A549 (cell line): Measurements from ENCODE around the gene NEDD8. TPM values are rescaled to one million over a fixed set of nuclear protein-coding genes. Genes with fewer than 3 reads are reported as not detected.

Experiments used
- ATAC-seq, 2 experiments: fragments of 200-7000 bp in 1 of 2; fragments of >200 bp in 1 of 2; cut with Nextera tagmentation in 1 of 2; cut with Tn5 transposase in 1 of 2; 3 replicates each; pipeline versions ENCODE4 v1.8.0 to v1.9.1; 2018 to 2020; ENCODE audit warnings: mild to moderate bottlenecking in 1 of 2, moderate library complexity in 1 of 2
- CTCF ChIA-PET: fragments of 300-600 bp; sonication (Branson Sonifier 250); formaldehyde crosslinking; extraction: SDS; loops from one replicate; lab custom pipeline; 2021; ENCODE audit warnings: antibody characterized with exemption, inconsistent platforms; lab: Yijun Ruan, JAX
- POLR2A ChIA-PET: fragments of 350-600 bp; formaldehyde crosslinking; extraction: SDS; loops from one replicate; lab custom pipeline; 2021; ENCODE audit warnings: antibody characterized with exemption, inconsistent platforms; lab: Yijun Ruan, JAX
- DNase-seq, 2 experiments: peaks; one replicate each; pipeline versions ENCODE4 v3.0.0 to v3.0.0-alpha.2; 2011 to 2016; ENCODE audit warnings: low read depth in 1 of 2, low spot score in 1 of 2
- FAIRE-seq: peaks from 2 replicates; lab custom pipeline; 2011; peaks lifted over from hg19 to GRCh38; lab: Jason Lieb, UNC
- H3K27ac ChIP-seq, 2 experiments: fragments of >200 bp; sonication (Bioruptor Twin); formaldehyde crosslinking; 3 replicates each; pipeline ENCODE4 v1.5.1; 2016 to 2017
- H3K4me1 ChIP-seq: fragments of >200 bp; sonication (Bioruptor Twin); formaldehyde crosslinking; 3 replicates; pipeline ENCODE4 v1.6.1; 2016
- H3K4me2 ChIP-seq: fragments of >200 bp; sonication (Bioruptor Twin); formaldehyde crosslinking; 3 replicates; pipeline ENCODE4 v1.6.1; 2016
- H3K4me3 ChIP-seq: fragments of >200 bp; sonication (Bioruptor Twin); formaldehyde crosslinking; 3 replicates; pipeline ENCODE4 v1.5.1; 2016
- H3K9me3 ChIP-seq: fragments of >200 bp; sonication (Bioruptor Twin); formaldehyde crosslinking; 3 replicates; pipeline ENCODE4 v1.6.1; 2016
- BHLHE40 ChIP-seq: IDR thresholded peaks from 2 replicates; pipeline ENCODE4 v1.6.1; 2012; ENCODE audit warnings: low read depth, low read length, inconsistent platforms
- CBX8 ChIP-seq: fragments of 200-600 bp; sonication (generic); IDR thresholded peaks from 2 replicates; pipeline ENCODE4 v1.6.1; 2016
- CEBPB ChIP-seq, 2 experiments: fragments of >200 bp in 1 of 2; sonication (Bioruptor Twin) in 1 of 2; formaldehyde crosslinking in 1 of 2; IDR thresholded peaks; 2 replicates each; pipeline ENCODE4 v1.6.1; 2012 to 2016
- EP300 ChIP-seq, 2 experiments: fragments of >200 bp; sonication (Bioruptor Twin); formaldehyde crosslinking; IDR thresholded peaks; 2 replicates in 1 of 2; 3 replicates in 1 of 2; pipeline ENCODE4 v1.6.1; 2016 to 2017
- FOSB ChIP-seq: fragments of 250-450 bp; sonication (Bioruptor Pico); IDR thresholded peaks from 2 replicates; pipeline ENCODE4 v1.5.0; 2020; ENCODE audit warnings: mild to moderate bottlenecking, moderate library complexity
- FOXS1 ChIP-seq: fragments of 250-450 bp; sonication (Bioruptor Pico); IDR thresholded peaks from 2 replicates; pipeline ENCODE4 v1.5.0; 2020; ENCODE audit warnings: mild to moderate bottlenecking, moderate library complexity
- HDAC2 ChIP-seq: fragments of 200-600 bp; sonication (generic); IDR thresholded peaks from 2 replicates; pipeline ENCODE4 v1.6.1; 2016
- HOXA7 ChIP-seq: fragments of 250-450 bp; sonication (Bioruptor Pico); IDR thresholded peaks from 2 replicates; pipeline ENCODE4 v1.5.0; 2020; ENCODE audit warnings: mild to moderate bottlenecking, moderate library complexity
- JUN ChIP-seq, 2 experiments: fragments of >200 bp; sonication (Bioruptor Twin); formaldehyde crosslinking; IDR thresholded peaks; 2 replicates in 1 of 2; 3 replicates in 1 of 2; pipeline ENCODE4 v1.6.1; 2016 to 2017
- KDM5A ChIP-seq: fragments of 200-600 bp; sonication (generic); IDR thresholded peaks from 2 replicates; pipeline ENCODE4 v1.6.1; 2016; ENCODE audit warnings: antibody characterized with exemption, mild to moderate bottlenecking
- MAFK ChIP-seq: fragments of 450-650 bp; IDR thresholded peaks from 2 replicates; pipeline ENCODE4 v1.6.1; 2014; ENCODE audit not compliant: partially characterized antibody
- MAZ ChIP-seq: fragments of 150-350 bp; IDR thresholded peaks from 2 replicates; pipeline ENCODE4 v1.6.1; 2014; ENCODE audit warnings: antibody characterized with exemption, low read depth, low read length, borderline replicate concordance
- MYC ChIP-seq: IDR thresholded peaks from 2 replicates; pipeline ENCODE4 v1.6.1; 2012; ENCODE audit warnings: mild to moderate bottlenecking, inconsistent platforms, low read length, improper control_type of control experiment, borderline replicate concordance
- NFE2L2 ChIP-seq: fragments of 150-350 bp; conservative IDR thresholded peaks from 2 replicates; pipeline ENCODE4 v1.6.1; 2014; ENCODE audit warnings: low read length
- NPAS2 ChIP-seq: fragments of 250-450 bp; sonication (Bioruptor Pico); IDR thresholded peaks from 2 replicates; pipeline ENCODE4 v1.8.0; 2022; ENCODE audit warnings: mild to moderate bottlenecking, moderate library complexity, borderline replicate concordance
- NR3C1 ChIP-seq: fragments of >200 bp; sonication (Bioruptor Twin); formaldehyde crosslinking; IDR thresholded peaks from 3 replicates; pipeline ENCODE4 v1.6.1; 2017
- PHF8 ChIP-seq: fragments of 200-600 bp; sonication (generic); IDR thresholded peaks from 2 replicates; pipeline ENCODE4 v1.6.1; 2016; ENCODE audit warnings: low read depth, mild to moderate bottlenecking, antibody characterized with exemption, moderate library complexity, borderline replicate concordance
- RAD21 ChIP-seq, 2 experiments: fragments of >200 bp in 1 of 2; sonication (Bioruptor Twin) in 1 of 2; formaldehyde crosslinking in 1 of 2; IDR thresholded peaks in 1 of 2; conservative IDR thresholded peaks in 1 of 2; 2 replicates in 1 of 2; 3 replicates in 1 of 2; pipeline ENCODE4 v1.6.1; 2012 to 2018; ENCODE audit warnings: inconsistent platforms in 1 of 2
- RARB ChIP-seq: fragments of 250-450 bp; sonication (Bioruptor Pico); IDR thresholded peaks from 2 replicates; pipeline ENCODE4 v1.8.0; 2021; ENCODE audit warnings: mild to moderate bottlenecking, moderate library complexity
- RCOR1 ChIP-seq: fragments of 150-350 bp; IDR thresholded peaks from 2 replicates; pipeline ENCODE4 v1.6.1; 2014; ENCODE audit warnings: antibody characterized with exemption, low read length, low read depth
- RFX5 ChIP-seq: fragments of 450-650 bp; IDR thresholded peaks from 2 replicates; pipeline ENCODE4 v1.7.1; 2014; ENCODE audit warnings: antibody characterized with exemption, mild to moderate bottlenecking, moderate library complexity
- TFCP2L1 ChIP-seq: fragments of 250-450 bp; sonication (Bioruptor Pico); IDR thresholded peaks from 2 replicates; pipeline ENCODE4 v1.5.0; 2021; ENCODE audit warnings: mild to moderate bottlenecking
- TP53 ChIP-seq: fragments of 250-450 bp; sonication (Bioruptor Pico); IDR thresholded peaks from 2 replicates; pipeline ENCODE4 v1.5.0; 2021; ENCODE audit warnings: mild to moderate bottlenecking, moderate library complexity
- USF2 ChIP-seq: fragments of 450-650 bp; IDR thresholded peaks from 2 replicates; pipeline ENCODE4 v1.6.1; 2014; ENCODE audit warnings: antibody characterized with exemption
- ZC3H11A ChIP-seq: fragments of 450-650 bp; IDR thresholded peaks from 2 replicates; pipeline ENCODE4 v1.6.1; 2014; ENCODE audit warnings: antibody characterized with exemption, mild to moderate bottlenecking
- ZFP36 ChIP-seq: fragments of 450-650 bp; IDR thresholded peaks from 2 replicates; pipeline ENCODE4 v1.6.1; 2014; ENCODE audit warnings: borderline replicate concordance; ENCODE audit not compliant: partially characterized antibody
- ZNF302 ChIP-seq: fragments of 250-450 bp; sonication (Bioruptor Pico); IDR thresholded peaks from 2 replicates; pipeline ENCODE4 v1.9.0; 2021; ENCODE audit warnings: inconsistent platforms, mild to moderate bottlenecking, moderate library complexity
- ZSCAN20 ChIP-seq: fragments of 250-450 bp; sonication (Bioruptor Pico); IDR thresholded peaks from 2 replicates; pipeline ENCODE4 v1.8.0; 2022; ENCODE audit warnings: mild to moderate bottlenecking, moderate library complexity
- WGBS: methylation state at CpG from one replicate; pipeline ENCODE4 v1.1.6; 2017; ENCODE audit errors: missing lambda C conversion rate; 5-methylcytosine and 5-hydroxymethylcytosine counted together
- polyA plus RNA-seq, 4 experiments: library from polyadenylated mRNA; depleted of rRNA in 3 of 4; stranded (reverse); fragments of >200 nt; fragmentation: RNase III in 1 of 4; extraction: RNeasy Plus Mini Kit Qiagen cat#74134 plus additional on column Dnase treatment in 1 of 4; gene quantifications; 2 replicates in 3 of 4; 3 replicates in 1 of 4; pipeline ENCODE4 v1.2.3, GENCODE V29; 2011 to 2017
- TF ChIP-seq, protein P1 (sequence below): fragments of 150-350 bp; IDR thresholded peaks from 2 replicates; pipeline ENCODE4 v1.6.1; 2014; ENCODE audit warnings: low read depth, mild to moderate bottlenecking, low read length
- TF ChIP-seq, protein P2 (sequence below): fragments of 250-450 bp; sonication (Bioruptor Pico); IDR thresholded peaks from 2 replicates; pipeline ENCODE4 v1.5.0; 2020; ENCODE audit warnings: low read depth, mild to moderate bottlenecking, moderate library complexity

NEDD8 gene
- polyA plus RNA-seq, 2 of the 4 experiments (the other 2 are of a cell fraction), result 433 to 589 TPM

DNA sequence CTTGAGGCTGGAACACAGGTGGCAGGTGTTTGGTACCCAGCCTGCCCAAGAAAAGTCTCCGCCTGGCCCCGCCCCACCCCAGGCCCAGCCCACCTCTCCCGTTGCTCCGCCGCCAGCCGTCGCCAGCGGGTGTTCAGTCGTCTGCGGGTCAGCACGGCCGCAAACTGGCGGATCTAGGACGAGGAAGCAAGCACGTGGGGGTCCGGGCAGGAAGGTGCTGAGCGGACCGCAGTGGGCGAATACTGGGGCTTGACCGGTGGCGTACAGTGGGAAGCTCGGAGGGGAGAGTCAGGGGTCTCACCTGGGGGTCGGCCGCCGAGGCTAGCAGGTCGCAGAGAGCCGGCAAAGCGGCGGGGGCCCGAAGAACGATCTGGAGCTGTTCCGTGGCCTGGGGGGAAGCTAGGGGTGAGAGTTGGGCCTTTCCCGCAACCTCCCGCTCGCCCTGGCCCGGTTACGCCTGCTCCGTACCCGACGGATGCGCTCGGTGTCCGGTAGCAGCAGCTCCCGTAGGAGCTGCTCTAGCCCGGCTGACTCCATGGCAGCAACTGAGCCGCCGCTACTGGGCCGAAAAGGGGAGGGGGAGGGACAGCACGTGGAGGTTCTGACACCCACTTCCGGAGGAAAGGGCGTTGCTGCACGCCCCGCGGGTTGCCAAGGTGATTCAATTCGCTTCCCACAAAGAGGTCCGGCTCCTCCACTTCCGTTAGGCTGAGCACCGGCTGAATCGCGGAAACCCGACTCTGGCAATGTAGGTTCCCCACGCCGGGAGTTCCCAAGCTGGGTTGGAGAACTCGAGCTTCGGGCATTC, 43.7 kb downstream of the NEDD8 start, which contains the start of gene IPO4 (continued):
- TF ChIP-seq CEBPB (IDR thresholded peaks at IDR 0.05), result peak in 1 of 2 experiments; percentile 27; a peak in 2 of 4 replicates
- peak; percentile 73 to 96; a peak in 4 of 5 replicates for TF ChIP-seq JUN (IDR thresholded peaks at IDR 0.05)
- TF ChIP-seq NPAS2 (CRISPR knock-in tag), result no peak
- TF ChIP-seq TFCP2L1 (CRISPR knock-in tag), result peak; percentile 81
- no peak for TF ChIP-seq FOXS1 (CRISPR knock-in tag)
- TF ChIP-seq TP53 (CRISPR knock-in tag), result no peak
- no peak for TF ChIP-seq RAD21 (conservative IDR thresholded peaks at IDR 0.05 in 1 of 2, IDR thresholded peaks at IDR 0.05 in 1 of 2)
- TF ChIP-seq, protein P1, sequence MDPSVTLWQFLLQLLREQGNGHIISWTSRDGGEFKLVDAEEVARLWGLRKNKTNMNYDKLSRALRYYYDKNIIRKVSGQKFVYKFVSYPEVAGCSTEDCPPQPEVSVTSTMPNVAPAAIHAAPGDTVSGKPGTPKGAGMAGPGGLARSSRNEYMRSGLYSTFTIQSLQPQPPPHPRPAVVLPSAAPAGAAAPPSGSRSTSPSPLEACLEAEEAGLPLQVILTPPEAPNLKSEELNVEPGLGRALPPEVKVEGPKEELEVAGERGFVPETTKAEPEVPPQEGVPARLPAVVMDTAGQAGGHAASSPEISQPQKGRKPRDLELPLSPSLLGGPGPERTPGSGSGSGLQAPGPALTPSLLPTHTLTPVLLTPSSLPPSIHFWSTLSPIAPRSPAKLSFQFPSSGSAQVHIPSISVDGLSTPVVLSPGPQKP, result peak; percentile 86
- peak; percentile 86; the same call in 1 of the 2 replicates for TF ChIP-seq MAZ
- no peak for TF ChIP-seq EP300 (IDR thresholded peaks at IDR 0.05)
- no peak for TF ChIP-seq RARB
- TF ChIP-seq HDAC2, result no peak
- TF ChIP-seq ZFP36, result no peak
- TF ChIP-seq CBX8, result no peak
- TF ChIP-seq RCOR1, result no peak
- TF ChIP-seq MAFK, result no peak
- TF ChIP-seq PHF8, result peak; percentile 79; the same call in 1 of the 2 replicates
- TF ChIP-seq, protein P2, sequence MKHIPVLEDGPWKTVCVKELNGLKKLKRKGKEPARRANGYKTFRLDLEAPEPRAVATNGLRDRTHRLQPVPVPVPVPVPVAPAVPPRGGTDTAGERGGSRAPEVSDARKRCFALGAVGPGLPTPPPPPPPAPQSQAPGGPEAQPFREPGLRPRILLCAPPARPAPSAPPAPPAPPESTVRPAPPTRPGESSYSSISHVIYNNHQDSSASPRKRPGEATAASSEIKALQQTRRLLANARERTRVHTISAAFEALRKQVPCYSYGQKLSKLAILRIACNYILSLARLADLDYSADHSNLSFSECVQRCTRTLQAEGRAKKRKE (CRISPR knock-in tag), result no peak
- no peak for TF ChIP-seq ZNF302 (CRISPR knock-in tag)
- TF ChIP-seq HOXA7 (CRISPR knock-in tag), result no peak
- no peak for TF ChIP-seq ZSCAN20 (CRISPR knock-in tag)
- TF ChIP-seq USF2, result peak; percentile 73
- peak; percentile 81 for TF ChIP-seq BHLHE40
- peak; percentile 59; the same call in 1 of the 2 replicates for TF ChIP-seq ZC3H11A
- TF ChIP-seq NR3C1, result no peak
- TF ChIP-seq NFE2L2, result no peak
- TF ChIP-seq RFX5, result peak; percentile 53; the same call in 1 of the 2 replicates
- TF ChIP-seq KDM5A, result no peak

DNA sequence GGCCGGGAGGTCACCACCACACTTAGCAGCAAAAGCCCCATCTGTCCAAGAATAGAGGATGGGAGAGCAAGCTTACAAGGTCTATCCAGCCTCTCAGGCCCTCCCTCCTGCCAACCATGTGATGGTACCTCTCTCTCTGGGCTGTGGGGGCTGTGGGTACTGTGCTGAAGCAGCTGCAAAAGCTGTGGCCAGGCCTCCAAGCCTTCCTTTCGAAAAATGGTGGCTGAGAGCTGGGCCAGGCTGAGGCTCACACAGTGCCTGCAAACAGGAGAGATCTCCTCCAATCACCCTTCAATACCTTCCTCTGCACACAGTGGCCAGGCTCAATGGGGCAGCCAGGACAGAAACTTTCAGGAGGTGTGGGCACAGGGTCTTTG, 44.6 kb downstream of the NEDD8 start:
- ChIA-PET POLR2A (no interaction called here), CTCF (interaction anchor here (1.1 to 2.1 kb wide), 5 partner anchors 27 to 79 kb away, joined by 3 to 12 read pairs (median 5); partner anchors contain the start of genes EMC9, IRF9 and MDP1)
- H3K9me3 ChIP-seq, result no peaks in the 10 kb centered on the region
- peak overlapping the region; percentile 88 for H3K4me2 ChIP-seq
- FAIRE-seq, result no peak
- peak overlapping the region; percentile 97 for H3K4me3 ChIP-seq
- WGBS, result 53% methylated on average over 2 of the region's 2 CpGs
- DNase-seq, result no peak
- ATAC-seq, result no peak
- peaks cover 16% of the 10 kb centered on the region for H3K4me1 ChIP-seq
- TF ChIP-seq JUN (IDR thresholded peaks at IDR 0.05) (no peak), MYC (no peak), FOSB (CRISPR knock-in tag) (no peak), USF2 (no peak), MAZ (no peak), HDAC2 (no peak), MAFK (no peak), BHLHE40 (no peak), EP300 (IDR thresholded peaks at IDR 0.05) (no peak)
- peak overlapping the region in 1 of 2 experiments; percentile 98; a peak in 4 of 6 replicates for H3K27ac ChIP-seq
